Adipose tissue (tissue), 3 donors: Measurements from ENCODE around the gene IL36B. TPM values are rescaled to one million over a fixed set of nuclear protein-coding genes. Genes with fewer than 3 reads are reported as not detected.

Experiments used
- H3K27ac ChIP-seq: one replicate; pipeline ENCODE4 v1.5.1; 2013; ENCODE audit warnings: low read depth, low read length
- whole genome bisulfite sequencing, 3 donors: extraction: QIAGEN DNeasy Blood & Tissue Kit; methylation state at CpG; one replicate each; pipeline ENCODE4 v1.1.7; 2013; 5-methylcytosine and 5-hydroxymethylcytosine counted together
- polyA plus RNA-seq, 3 donors: library from polyadenylated mRNA; stranded (reverse); fragments of 200-250 nt; gene quantifications; one replicate each; pipeline ENCODE4 v1.2.3, GENCODE V29; 2013
- donor health status: healthy with polysubstance abuse.
- donor health status: Bipolar disorder and iron deficiency.
- donor health status: healthy.

The IL36B gene
- polyA plus RNA-seq, 3 donors: not detected

DNA sequence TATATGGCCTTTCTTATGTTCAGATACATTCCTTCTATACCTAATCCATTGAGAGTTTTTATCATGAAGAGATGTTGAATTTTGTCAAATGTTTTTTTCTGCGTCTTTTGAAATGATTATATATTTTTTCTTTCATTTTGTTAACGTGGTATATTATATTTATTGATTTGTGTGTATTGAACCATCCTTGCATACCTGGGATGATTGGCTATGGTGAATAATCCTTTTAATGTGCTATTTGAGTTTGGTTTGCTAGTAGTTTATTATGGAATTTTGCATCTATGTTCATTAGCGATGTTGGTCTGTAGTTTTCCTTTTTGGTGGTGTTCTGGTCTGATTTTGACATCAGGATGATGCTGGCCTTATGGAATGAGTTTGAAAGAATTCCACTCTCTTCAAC is 63.1 kb downstream of the IL36B start:
- H3K27ac ChIP-seq: no peak overlapping the region
- WGBS, 3 donors: 74 to 83% (median 77%) methylated on average over 3 of the region's 3 CpGs

DNA sequence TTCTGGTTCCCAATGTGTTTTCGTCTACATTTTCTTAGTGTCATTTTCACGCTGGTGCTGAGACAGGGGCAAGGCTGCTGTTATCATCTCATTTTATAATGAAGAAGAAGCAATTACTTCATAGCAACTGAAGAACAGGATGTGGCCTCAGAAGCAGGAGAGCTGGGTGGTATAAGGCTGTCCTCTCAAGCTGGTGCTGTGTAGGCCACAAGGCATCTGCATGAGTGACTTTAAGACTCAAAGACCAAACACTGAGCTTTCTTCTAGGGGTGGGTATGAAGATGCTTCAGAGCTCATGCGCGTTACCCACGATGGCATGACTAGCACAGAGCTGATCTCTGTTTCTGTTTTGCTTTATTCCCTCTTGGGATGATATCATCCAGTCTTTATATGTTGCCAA is 67.6 kb downstream of the IL36B start:
- H3K27ac ChIP-seq: no peak overlapping the region
- WGBS, 3 donors: 78 to 91% (median 83%) methylated on average over 5 of the region's 5 CpGs

DNA sequence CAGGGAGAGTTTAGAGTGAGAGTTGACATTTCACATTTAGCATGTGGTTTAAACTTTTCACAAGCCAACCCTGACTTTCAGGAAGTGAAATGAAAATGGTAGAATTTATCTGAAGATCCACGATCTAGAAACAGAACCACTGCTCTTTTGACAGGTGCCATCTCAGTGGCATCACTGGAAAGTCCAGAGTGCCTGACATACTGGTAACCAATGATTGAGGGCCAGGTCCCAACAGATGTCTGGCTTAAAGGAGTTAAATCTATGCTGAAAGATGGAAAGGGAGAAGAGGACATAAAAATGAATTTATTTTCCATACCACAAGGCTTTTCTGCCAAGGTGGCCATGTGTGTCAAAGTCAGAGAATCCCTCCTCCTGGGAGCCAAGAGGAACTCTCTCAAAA is 72.1 kb downstream of the IL36B start:
- WGBS, 3 donors: 38 to 45% (median 39%) methylated on average over 1 of the region's 1 CpG
- H3K27ac ChIP-seq: no peak overlapping the region

DNA sequence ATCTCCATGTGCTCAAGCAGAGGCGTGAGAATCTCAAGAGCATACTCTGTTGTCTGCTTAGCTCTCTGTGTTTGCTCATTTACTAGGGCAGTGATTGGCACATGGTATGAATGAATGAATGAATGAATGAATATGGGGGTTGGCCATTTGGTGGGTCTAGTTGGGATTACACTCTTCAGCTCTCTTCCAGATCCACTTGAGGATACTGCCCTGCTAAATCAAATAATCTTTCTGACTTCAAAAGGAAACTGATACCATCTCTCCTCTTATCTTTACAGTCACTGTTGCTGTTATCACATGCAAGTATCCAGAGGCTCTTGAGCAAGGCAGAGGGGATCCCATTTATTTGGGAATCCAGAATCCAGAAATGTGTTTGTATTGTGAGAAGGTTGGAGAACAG is 72.9 kb downstream of the IL36B start:
- 90 to 95% (median 91%) methylated on average over 1 of the region's 1 CpG for WGBS, 3 donors
- H3K27ac ChIP-seq: no peak overlapping the region

DNA sequence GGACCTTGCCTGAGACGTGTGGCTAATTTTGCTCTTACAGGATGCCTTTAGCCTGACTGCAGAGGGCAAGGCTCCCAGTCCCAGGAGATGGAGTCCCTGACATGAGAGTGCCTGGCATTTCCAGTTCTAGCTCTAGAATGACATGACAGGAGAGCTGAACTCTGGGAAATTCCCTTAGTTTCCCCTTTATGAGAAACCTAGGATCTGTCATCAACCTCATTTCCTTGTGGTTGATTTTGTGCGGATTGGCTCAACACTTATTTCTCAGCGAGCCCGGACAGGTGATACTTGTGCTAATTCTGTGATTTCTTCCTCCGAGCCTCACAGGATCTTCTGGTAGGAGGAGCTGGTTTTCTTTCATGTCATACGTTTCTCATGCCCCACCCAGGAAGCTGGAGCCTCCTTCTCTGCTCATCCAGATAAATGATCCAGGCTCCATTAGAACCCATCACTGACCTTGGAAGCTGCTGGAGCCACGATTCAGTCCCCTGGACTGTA is 75.1 kb downstream of the IL36B start, which contains the start of gene IL36G:
IL36G (plus strand) TSS at position 448 of the 498 bp plus-strand sequence. CDS start 633 bp downstream, outside the sequence.
- 66 to 74% (median 73%) methylated on average over 7 of the region's 7 CpGs for WGBS, 3 donors
- H3K27ac ChIP-seq: no peak within 1 kb of the TSS

Other genes starting within 250 kb of the IL36B start
- gene IL1B, start 216.1 kb downstream of the IL36B start, polyA plus RNA-seq: 10 to 100 TPM in 2 of 3 donors, 1 to 10 TPM in 1; 1.0 to 31.0 (median 17.8) TPM
- gene IL37, start 141.7 kb downstream of the IL36B start, polyA plus RNA-seq: not detected
- gene IL36G, start 74.9 kb downstream of the IL36B start, polyA plus RNA-seq: not detected
- gene IL36A, start 47.4 kb downstream of the IL36B start, polyA plus RNA-seq: under 1 TPM in 1 of 3 donors, not detected in 2; 0.45 TPM
- gene IL36RN, start 6.3 kb upstream of the IL36B start, polyA plus RNA-seq: under 1 TPM in 1 of 3 donors, not detected in 2; 0.01 TPM
- gene IL1F10, start 15.1 kb upstream of the IL36B start, polyA plus RNA-seq: not detected
- gene IL1RN, start 74.7 kb upstream of the IL36B start, polyA plus RNA-seq: 10 to 100 TPM in 2 of 3 donors, under 1 TPM in 1; 0.86 to 21.7 (median 11.6) TPM
- 10 to 100 TPM in 1 of 3 donors, 1 to 10 TPM in 2; 1.2 to 11.2 (median 5.9) TPM for gene PSD4, start 121.1 kb upstream of the IL36B start, polyA plus RNA-seq
- gene PAX8, start 226.1 kb upstream of the IL36B start, polyA plus RNA-seq: 10 to 100 TPM in 1 of 3 donors, under 1 TPM in 2; 0.07 to 19.0 (median 0.22) TPM